H9 (cell line): ENCODE results near the gene PGAP6. TPM values are rescaled to one million over a fixed set of nuclear protein-coding genes. Genes with fewer than 3 reads are reported as not detected.

Experiments
- DNase-seq: peaks from one replicate; pipeline ENCODE4 v3.0.0-alpha.2; 2017
- H2AFZ ChIP-seq: one replicate; pipeline ENCODE4 v1.6.1; 2013; ENCODE audit warnings: mild to moderate bottlenecking, low read length, control low read depth, moderate library complexity
- H2AK5ac ChIP-seq: 2 replicates; pipeline ENCODE4 v1.6.1; 2013; ENCODE audit warnings: low read length, control low read depth, mixed read lengths; ENCODE audit not compliant: insufficient read length
- H2BK120ac ChIP-seq: one replicate; pipeline ENCODE4 v1.6.1; 2013; ENCODE audit warnings: low read depth, mild to moderate bottlenecking, low read length, control low read depth, inconsistent platforms; ENCODE audit not compliant: poor library complexity, severe bottlenecking
- H2BK12ac ChIP-seq: 2 replicates; pipeline ENCODE4 v1.6.1; 2013; ENCODE audit warnings: low read length, control low read depth, mixed read lengths, low read depth; ENCODE audit not compliant: insufficient read length
- H2BK15ac ChIP-seq: 2 replicates; pipeline ENCODE4 v1.6.1; 2013; ENCODE audit warnings: low read depth, low read length, control low read depth
- H2BK20ac ChIP-seq: one replicate; pipeline ENCODE4 v1.6.1; 2013; ENCODE audit warnings: low read depth, mild to moderate bottlenecking, low read length, control low read depth, inconsistent platforms; ENCODE audit not compliant: poor library complexity, severe bottlenecking
- H2BK5ac ChIP-seq: 2 replicates; pipeline ENCODE4 v1.6.1; 2013; ENCODE audit warnings: low read length, control low read depth, mixed read lengths; ENCODE audit not compliant: insufficient read length
- H3K14ac ChIP-seq: 2 replicates; pipeline ENCODE4 v1.6.1; 2013; ENCODE audit warnings: low read length, control low read depth; ENCODE audit not compliant: insufficient read depth
- H3K18ac ChIP-seq: 2 replicates; pipeline ENCODE4 v1.6.1; 2013; ENCODE audit warnings: low read depth, mild to moderate bottlenecking, mixed read lengths, low read length, control low read depth; ENCODE audit not compliant: insufficient read length
- H3K23ac ChIP-seq: 2 replicates; pipeline ENCODE4 v1.6.1; 2013; ENCODE audit warnings: low read length, control low read depth, mixed read lengths, low read depth; ENCODE audit not compliant: insufficient read length
- H3K23me2 ChIP-seq: 2 replicates; pipeline ENCODE4 v1.6.1; 2013; ENCODE audit warnings: low read depth, mild to moderate bottlenecking, mixed read lengths, low read length, control low read depth; ENCODE audit not compliant: insufficient read length, poor library complexity, severe bottlenecking
- H3K27ac ChIP-seq: 2 replicates; pipeline ENCODE4 v1.5.1; 2013; ENCODE audit warnings: low read length, control low read depth, mixed read lengths, low read depth; ENCODE audit not compliant: insufficient read length
- H3K27me3 ChIP-seq: 2 replicates; pipeline ENCODE4 v1.6.1; 2013; ENCODE audit warnings: low read length, control low read depth, inconsistent platforms; ENCODE audit not compliant: insufficient read depth
- H3K4ac ChIP-seq: 2 replicates; pipeline ENCODE4 v1.6.1; 2013; ENCODE audit warnings: low read depth, mild to moderate bottlenecking, control low read depth, inconsistent platforms, low read length, moderate library complexity
- H3K4me1 ChIP-seq: 2 replicates; pipeline ENCODE4 v1.6.1; 2013; ENCODE audit warnings: low read length, control low read depth, inconsistent platforms; ENCODE audit not compliant: insufficient read depth
- H3K4me2 ChIP-seq: 2 replicates; pipeline ENCODE4 v1.6.1; 2013; ENCODE audit warnings: low read length, control low read depth, mixed read lengths; ENCODE audit not compliant: insufficient read length, insufficient read depth
- H3K56ac ChIP-seq: 2 replicates; pipeline ENCODE4 v1.6.1; 2013; ENCODE audit warnings: low read depth, mild to moderate bottlenecking, mixed read lengths, low read length, control low read depth; ENCODE audit not compliant: insufficient read length
- H3K79me1 ChIP-seq: 2 replicates; pipeline ENCODE4 v1.6.1; 2013; ENCODE audit warnings: low read depth, mild to moderate bottlenecking, moderate library complexity, low read length, control low read depth, inconsistent platforms; ENCODE audit not compliant: insufficient read depth, poor library complexity, severe bottlenecking
- H3K79me2 ChIP-seq: 2 replicates; pipeline ENCODE4 v1.6.1; 2013; ENCODE audit warnings: low read length, control low read depth, inconsistent platforms; ENCODE audit not compliant: insufficient read depth
- H3K9ac ChIP-seq: 2 replicates; pipeline ENCODE4 v1.6.1; 2013; ENCODE audit warnings: low read length, control low read depth, mixed read lengths; ENCODE audit not compliant: insufficient read length; ENCODE audit errors: extremely low read depth
- H3K9me3 ChIP-seq: one replicate; pipeline ENCODE4 v1.6.1; 2013; ENCODE audit warnings: low read depth, low read length, inconsistent platforms; ENCODE audit not compliant: control insufficient read depth
- H3T11ph ChIP-seq: one replicate; pipeline ENCODE4 v1.6.1; 2013; ENCODE audit warnings: mild to moderate bottlenecking, low read length, control low read depth, inconsistent platforms
- H4K20me1 ChIP-seq: one replicate; pipeline ENCODE4 v1.6.1; 2013; ENCODE audit not compliant: control insufficient read depth, insufficient read length, insufficient read depth
- H4K5ac ChIP-seq: 2 replicates; pipeline ENCODE4 v1.6.1; 2013; ENCODE audit warnings: low read depth, mild to moderate bottlenecking, mixed read lengths, low read length, control low read depth; ENCODE audit not compliant: insufficient read length
- H4K8ac ChIP-seq: replicated peaks from 2 replicates; pipeline ENCODE4 v1.6.1; 2013; ENCODE audit warnings: low read length, control low read depth, mixed read lengths, low read depth; ENCODE audit not compliant: insufficient read length
- H4K91ac ChIP-seq: 2 replicates; pipeline ENCODE4 v1.6.1; 2013; ENCODE audit warnings: low read depth, mild to moderate bottlenecking, moderate library complexity, mixed read lengths, low read length, control low read depth; ENCODE audit not compliant: insufficient read length
- H3K27ac Mint-ChIP-seq, 3 experiments: 2 replicates in 2 of 3; 3 replicates in 1 of 3; pipeline ENCODE4 v1.8.0; 2020 to 2021; ENCODE audit warnings: mixed read lengths in 3 of 3, mild to moderate bottlenecking in 1 of 3, moderate library complexity in 1 of 3
- H3K27me3 Mint-ChIP-seq: 2 replicates; pipeline ENCODE4 v1.8.0; 2021; ENCODE audit warnings: low read depth, mild to moderate bottlenecking, moderate library complexity, mixed read lengths
- H3K36me3 Mint-ChIP-seq, 3 experiments: 2 replicates in 2 of 3; 3 replicates in 1 of 3; pipeline ENCODE4 v1.8.0; 2020 to 2021; ENCODE audit warnings: low read depth in 3 of 3, mixed read lengths in 3 of 3; ENCODE audit not compliant: insufficient read depth in 1 of 3
- H3K4me1 Mint-ChIP-seq, 2 experiments: 2 replicates each; pipeline ENCODE4 v1.8.0; 2020; ENCODE audit warnings: mixed read lengths in 2 of 2
- H3K4me3 Mint-ChIP-seq, 2 experiments: 2 replicates in 1 of 2; 3 replicates in 1 of 2; pipeline ENCODE4 v1.8.0; 2020 to 2021; ENCODE audit warnings: mild to moderate bottlenecking in 2 of 2, mixed read lengths in 2 of 2, moderate library complexity in 1 of 2
- H3K9me3 Mint-ChIP-seq, 2 experiments: 2 replicates in 1 of 2; 3 replicates in 1 of 2; pipeline ENCODE4 v1.8.0; 2020; ENCODE audit warnings: mild to moderate bottlenecking in 2 of 2, mixed read lengths in 2 of 2, moderate library complexity in 1 of 2
- CTCF ChIP-seq: fragments of 200-600 bp; sonication (generic); conservative IDR thresholded peaks from 3 replicates; pipeline ENCODE4 v1.8.0; 2021; ENCODE audit warnings: antibody characterized with exemption, mild to moderate bottlenecking
- WGBS: extraction: QIAGEN DNeasy Blood & Tissue Kit; methylation state at CpG from one replicate; pipeline ENCODE4 v1.1.7; 2013; ENCODE audit warnings: missing lambda C conversion rate, low lambda C conversion rate, mixed read lengths; ENCODE audit not compliant: insufficient read length; ENCODE audit errors: extremely low coverage; 5-methylcytosine and 5-hydroxymethylcytosine counted together
- total RNA-seq: library from RNA; stranded (reverse); gene quantifications from 2 replicates; pipeline ENCODE4 v1.2.1, GENCODE V29; 2021

PGAP6 gene
- total RNA-seq, 1 experiment from 2014 or later: 111 TPM

- H2BK15ac ChIP-seq: no peak overlapping the region
- no peak overlapping the region for H2AK5ac ChIP-seq
- no peaks in the 10 kb centered on the region for H3K79me2 ChIP-seq
- no peak overlapping the region for H3K4ac ChIP-seq
- H3T11ph ChIP-seq: no peak overlapping the region
- H3K23ac ChIP-seq: no peak overlapping the region
- Mint-ChIP-seq H3K27me3 (peaks cover 9% of the 10 kb centered on the region), H3K36me3 (peaks cover 0 to 5% (median 0%) of the 10 kb centered on the region in 3 experiments; a peak in 2 of 7 replicates), H3K9me3 (no peaks in the 10 kb centered on the region), H3K4me1 (peaks cover 4 to 12% of the 10 kb centered on the region in 2 experiments; a peak in 3 of 4 replicates), H3K27ac (no peak overlapping the region), H3K4me3 (no peak overlapping the region; a peak in 1 of 5 replicates)
- H4K8ac ChIP-seq: no peak overlapping the region
- no peak overlapping the region for H3K18ac ChIP-seq
- no peaks in the 10 kb centered on the region for H3K9me3 ChIP-seq
- H3K4me1 ChIP-seq: no peaks in the 10 kb centered on the region
- H2BK20ac ChIP-seq: no peak overlapping the region
- H3K23me2 ChIP-seq: no peaks in the 10 kb centered on the region
- H3K79me1 ChIP-seq: no peaks in the 10 kb centered on the region
- TF ChIP-seq CTCF: no peak
- H3K27me3 ChIP-seq: no peaks in the 10 kb centered on the region
- H3K14ac ChIP-seq: no peak overlapping the region
- no peak overlapping the region for H2BK12ac ChIP-seq
- no peak overlapping the region for H2BK120ac ChIP-seq
- no peak overlapping the region for H3K27ac ChIP-seq
- H3K4me2 ChIP-seq: no peak overlapping the region
- H2BK5ac ChIP-seq: no peak overlapping the region
- H2AFZ ChIP-seq: no peak overlapping the region
- no peak overlapping the region for H4K91ac ChIP-seq
- no peak overlapping the region for H3K9ac ChIP-seq
- DNase-seq: no peak
- H3K56ac ChIP-seq: no peak overlapping the region
- H4K5ac ChIP-seq: no peak overlapping the region
- WGBS: no CpG with 5 or more reads among the region's 30 CpGs
- H4K20me1 ChIP-seq: no peaks in the 10 kb centered on the region
Observed at GRCh38 chr16:361341-361871, 20.4 kb downstream of the PGAP6 start.
